GM19452 (cell line): ENCODE results near the gene HRAS.

Source experiments
- ATAC-seq: cut with Tn5 transposase; IDR thresholded peaks from one replicate; pipeline ENCODE4 v1.9.1; 2021; ENCODE audit not compliant: unreplicated experiment

HRAS gene

GRCh38 chr11:497565-498296 is 37.6 kb downstream of the HRAS start:
- ATAC-seq, result no peak

GRCh38 chr11:496834-497564 is 38.4 kb downstream of the HRAS start:
- no peak for ATAC-seq

DNA sequence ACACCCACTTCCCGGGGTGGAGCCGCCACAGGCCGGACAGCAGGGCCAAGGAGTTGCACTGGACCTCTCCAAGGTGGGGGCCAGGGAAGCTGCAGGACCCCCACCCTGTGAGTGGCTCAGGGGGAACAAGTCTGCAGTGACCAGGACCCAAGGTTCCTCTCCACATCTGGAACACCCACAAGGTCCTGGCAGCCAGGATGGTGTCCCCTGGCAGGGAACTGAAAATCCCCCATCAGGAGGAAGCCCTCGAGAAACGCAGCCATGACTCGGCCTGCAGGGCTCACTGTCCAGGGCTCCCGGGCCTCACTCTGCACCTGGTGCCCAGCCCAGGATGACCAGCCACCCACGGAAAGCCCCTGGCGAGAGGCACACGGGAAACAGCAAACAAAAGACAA is 39.8 kb downstream of the HRAS start:
- no peak for ATAC-seq

DNA sequence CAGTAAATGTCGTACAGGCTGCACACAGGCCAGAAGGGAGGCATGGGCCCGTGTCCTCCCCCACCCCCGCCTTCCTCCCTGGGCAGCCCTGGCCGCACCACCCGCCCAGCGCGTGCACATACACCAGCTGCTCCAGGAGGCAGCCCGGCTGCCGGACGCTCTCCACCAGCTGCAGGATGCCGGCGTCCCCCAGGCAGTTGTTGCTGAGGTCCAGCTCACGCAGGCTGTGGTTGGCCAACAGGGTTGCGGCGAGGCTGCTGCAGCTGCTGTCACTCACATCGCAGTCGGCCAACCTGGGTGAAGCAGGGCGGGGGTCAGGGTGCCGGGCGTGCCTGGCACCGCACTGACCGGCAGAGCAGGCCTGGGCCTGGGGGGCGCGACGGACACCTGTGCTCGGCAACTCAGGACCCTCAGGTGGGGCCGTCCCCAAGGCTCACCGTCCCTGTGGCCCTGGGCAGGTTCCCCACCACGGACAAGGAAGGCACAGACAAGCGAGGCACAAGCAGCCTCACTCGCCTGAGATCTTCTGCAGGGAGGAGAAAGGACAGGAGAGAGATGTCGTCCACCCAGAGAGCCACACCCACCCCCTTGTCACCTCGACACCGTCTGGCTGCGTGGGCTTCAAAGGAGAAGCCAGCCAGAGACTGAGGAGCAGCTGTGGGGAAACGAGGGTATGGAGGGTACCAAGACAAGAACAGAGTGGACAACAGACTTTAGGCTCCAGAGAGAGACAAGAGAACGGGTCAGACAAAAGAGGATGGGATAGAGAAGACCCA is 40.4 kb downstream of the HRAS start:
- ATAC-seq, result no peak

DNA sequence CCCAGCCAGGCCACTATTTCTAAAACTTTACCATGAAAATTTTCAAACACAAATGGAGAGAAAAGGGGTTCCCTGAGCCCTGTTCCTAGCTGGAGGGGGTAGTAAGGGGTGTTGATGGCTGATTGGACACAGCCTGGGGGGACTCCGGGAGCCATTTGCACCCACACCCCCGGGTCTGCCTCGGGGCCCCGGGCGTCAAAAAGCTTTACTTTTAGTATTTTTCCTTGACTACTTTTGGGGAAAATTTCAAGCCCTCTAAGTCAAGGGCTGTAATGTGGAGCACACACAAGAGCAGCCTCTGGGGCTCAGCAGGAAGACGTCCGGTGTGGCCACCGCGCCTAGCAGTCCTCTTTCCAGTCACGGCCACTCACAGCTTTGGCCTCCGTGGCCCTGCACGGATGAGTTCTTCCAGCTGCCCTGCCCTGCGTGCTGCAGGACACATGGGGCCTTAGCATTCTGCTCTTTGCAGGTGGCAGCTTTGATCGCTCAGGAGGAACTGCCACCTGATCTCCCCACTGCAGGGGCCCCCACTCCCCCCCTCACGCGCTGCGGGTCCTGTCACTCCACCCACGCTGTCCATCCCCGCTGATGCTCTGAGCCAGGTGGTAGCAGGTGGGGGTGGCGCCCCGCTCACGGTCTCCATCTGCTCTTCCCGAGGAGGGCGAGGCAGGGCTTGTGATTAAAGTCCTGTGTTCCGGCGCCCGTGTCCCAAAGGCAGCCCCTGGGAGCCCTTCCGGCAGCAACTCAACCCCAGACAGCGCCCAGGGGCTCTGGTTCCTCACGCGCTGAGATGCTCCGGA is 42.7 kb downstream of the HRAS start:
- ATAC-seq, result no peak

DNA sequence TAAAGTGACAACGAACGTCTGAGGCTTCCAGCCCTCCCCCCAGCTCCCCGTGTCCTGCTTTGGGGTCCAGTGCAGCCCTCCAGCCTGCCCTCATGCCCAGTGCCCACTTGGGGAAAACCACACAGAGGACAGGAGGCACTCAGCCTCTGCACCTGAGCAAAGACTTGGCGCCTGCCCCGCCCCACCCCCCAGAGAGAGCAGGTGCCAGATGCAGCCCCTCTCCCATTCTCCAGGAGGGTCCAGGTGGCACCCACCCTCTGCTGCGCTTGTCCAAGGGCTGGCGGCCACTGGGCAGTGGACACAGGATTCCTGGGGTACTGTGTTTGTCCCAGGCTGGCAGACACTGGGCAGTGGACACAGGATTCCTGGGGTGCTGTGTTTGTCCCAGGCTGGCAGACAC is 44.0 kb downstream of the HRAS start:
- no peak for ATAC-seq

- no peak for ATAC-seq
Observed at GRCh38 chr11:490930-491260, 44.5 kb downstream of the HRAS start.

- no peak for ATAC-seq
Observed at GRCh38 chr11:490186-490929, 45.0 kb downstream of the HRAS start.

DNA sequence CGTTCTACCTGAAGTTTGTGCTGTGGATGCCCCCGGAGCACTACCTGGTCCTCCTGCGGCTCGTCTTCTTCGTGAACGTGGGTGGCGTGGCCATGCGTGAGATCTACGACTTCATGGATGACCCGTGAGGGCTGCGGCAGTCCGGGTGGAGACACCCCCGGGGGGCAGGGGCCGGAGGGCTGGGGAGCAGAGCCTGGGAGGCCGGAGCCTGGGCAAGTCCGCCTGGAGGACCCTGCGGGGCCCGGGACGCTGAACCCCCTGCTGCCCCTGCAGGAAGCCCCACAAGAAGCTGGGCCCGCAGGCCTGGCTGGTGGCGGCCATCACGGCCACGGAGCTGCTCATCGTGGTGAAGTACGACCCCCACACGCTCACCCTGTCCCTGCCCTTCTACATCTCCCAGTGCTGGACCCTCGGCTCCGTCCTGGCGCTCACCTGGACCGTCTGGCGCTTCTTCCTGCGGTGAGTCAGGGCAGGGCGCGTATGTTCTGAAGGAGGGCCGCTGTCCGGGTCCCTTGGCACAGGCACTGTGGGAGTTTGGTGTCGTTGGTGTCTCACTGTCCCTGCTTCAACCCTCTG is 45.7 kb downstream of the HRAS start:
- ATAC-seq, result no peak

DNA sequence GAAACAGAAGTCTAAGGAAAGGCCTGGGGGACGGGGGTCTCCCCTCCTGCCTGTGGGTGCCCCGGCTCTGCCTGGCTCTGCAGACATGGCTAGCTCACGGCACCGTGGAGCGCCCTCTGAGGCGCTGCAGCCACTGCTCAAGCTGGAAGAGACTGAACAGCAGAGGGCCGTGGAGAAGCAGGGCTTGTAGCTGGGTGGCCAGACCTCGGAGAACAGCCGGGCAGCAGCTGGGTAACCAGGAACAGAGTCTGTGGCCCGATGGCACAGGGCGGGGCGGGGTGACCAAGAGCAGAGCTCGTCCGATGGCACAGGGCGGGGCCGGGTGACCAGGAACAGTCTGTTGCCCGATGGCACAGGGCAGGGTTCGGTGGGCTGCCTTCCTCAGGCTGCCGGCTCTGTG is 46.4 kb downstream of the HRAS start:
- no peak for ATAC-seq

DNA sequence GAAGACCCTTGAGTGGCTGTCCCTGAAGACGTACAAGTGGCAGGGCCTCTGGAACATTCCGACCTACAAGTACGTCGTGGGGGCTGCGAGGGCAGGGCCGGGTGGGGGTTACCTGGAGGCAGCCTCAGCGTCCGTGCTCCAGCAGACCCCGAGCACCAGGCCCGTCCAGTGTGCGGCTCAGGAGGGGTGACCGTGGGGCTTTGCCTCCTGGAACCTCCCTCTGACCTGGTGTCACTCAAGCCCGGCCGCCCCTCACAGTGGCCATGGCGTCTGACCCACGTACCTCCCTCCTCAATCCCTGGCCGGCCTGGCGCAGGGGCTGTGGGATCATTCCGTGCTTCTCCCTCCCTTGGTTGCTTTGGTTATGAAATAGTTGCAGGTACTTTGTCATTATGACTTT is 46.8 kb downstream of the HRAS start:
- no peak for ATAC-seq

GRCh38 chr11:488062-488461 is 47.3 kb downstream of the HRAS start:
- no peak for ATAC-seq

DNA sequence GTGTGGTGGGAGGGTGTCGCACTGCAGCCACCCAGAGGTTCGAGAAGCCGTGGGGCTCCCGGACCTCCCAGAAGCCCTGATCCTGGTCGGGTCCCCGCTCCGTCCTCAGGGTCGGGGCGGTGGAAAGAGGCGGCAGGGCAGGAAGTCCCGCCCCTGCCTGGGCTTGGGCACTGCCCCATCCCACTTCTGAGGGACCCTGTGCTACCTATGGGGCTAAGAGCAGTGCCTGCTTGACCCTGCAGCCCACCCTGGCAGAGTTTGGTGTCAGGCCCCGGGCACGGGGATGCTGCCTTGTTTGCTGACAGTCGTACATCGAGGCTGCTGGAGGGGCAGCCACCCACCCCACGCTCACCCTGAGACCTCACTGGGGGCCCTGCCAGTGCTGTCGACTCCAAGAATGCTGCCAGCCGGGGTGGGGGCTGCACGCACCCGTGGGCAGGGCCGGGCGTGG is 47.8 kb downstream of the HRAS start:
- ATAC-seq, result no peak

- no peak for ATAC-seq
Observed at GRCh38 chr11:486189-486588, 49.2 kb downstream of the HRAS start.

GRCh38 chr11:484616-485015 is 50.8 kb downstream of the HRAS start:
- no peak for ATAC-seq
